Right lobe of liver (tissue), 4 donors: ENCODE results near the gene AFAP1.

Experiments
- POLR2A ChIP-seq: fragments of 450-650 bp; IDR thresholded peaks from one replicate; pipeline ENCODE4 v1.6.1; 2017; ENCODE audit warnings: antibody characterized with exemption, mild to moderate bottlenecking
- TF ChIP-seq, protein P1 (sequence below), 4 donors: fragments of 200-600 bp in 3 of 4; fragments of 450-650 bp in 1 of 4; IDR thresholded peaks; one replicate each; pipeline versions ENCODE4 v1.5.1 to v1.8.0; 2016 to 2022; ENCODE audit warnings: antibody characterized with exemption in 4 of 4, mild to moderate bottlenecking in 2 of 4
- donor health status: DM: no; HTN: no; CAD: no.
- donor health status: DM: no; HTN: no; CAD: no.
- donor health status: DM: no; HTN: yes; CAD: no.

DNA sequence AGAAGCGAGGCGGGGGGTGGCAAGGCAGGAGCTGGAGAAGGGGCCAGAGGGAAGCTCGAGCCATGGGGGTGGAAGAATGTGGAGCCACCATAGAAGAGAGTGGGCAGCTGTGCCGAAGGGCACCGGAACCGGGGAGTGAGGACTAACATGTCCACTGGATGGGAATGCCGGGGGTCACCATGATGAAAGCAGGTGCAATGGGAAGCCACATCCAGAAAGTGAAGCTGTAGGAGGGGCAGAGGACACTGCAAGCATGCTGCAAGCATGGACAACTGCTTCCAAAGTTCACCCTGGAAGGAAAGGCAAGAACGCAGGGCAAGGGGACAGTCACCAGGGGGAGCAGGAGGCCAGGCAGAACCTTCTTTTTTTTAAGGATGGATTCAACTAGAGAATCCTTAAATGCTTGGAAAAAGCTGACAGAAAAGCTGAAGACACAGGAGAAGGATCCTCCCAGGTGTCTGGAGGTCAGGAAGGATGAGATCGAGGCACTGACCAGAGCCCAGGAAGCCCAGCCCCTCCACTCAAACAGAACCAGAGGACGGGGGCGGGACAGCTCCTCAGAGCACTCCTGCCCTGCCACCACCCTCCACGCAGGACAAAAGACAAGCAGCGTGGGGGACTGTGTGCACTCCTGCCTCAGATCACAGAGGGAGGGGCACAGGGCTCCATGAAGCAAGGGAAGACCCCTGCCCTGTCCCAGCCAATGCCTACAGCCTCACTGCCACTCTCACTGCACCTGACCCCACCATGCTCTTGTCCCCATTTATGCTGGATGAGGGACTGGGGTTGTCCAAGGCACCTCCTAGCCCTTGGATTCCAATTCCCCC is 169.2 kb downstream of the AFAP1 start:
- TF ChIP-seq POLR2A: no peak
- TF ChIP-seq, protein P1, sequence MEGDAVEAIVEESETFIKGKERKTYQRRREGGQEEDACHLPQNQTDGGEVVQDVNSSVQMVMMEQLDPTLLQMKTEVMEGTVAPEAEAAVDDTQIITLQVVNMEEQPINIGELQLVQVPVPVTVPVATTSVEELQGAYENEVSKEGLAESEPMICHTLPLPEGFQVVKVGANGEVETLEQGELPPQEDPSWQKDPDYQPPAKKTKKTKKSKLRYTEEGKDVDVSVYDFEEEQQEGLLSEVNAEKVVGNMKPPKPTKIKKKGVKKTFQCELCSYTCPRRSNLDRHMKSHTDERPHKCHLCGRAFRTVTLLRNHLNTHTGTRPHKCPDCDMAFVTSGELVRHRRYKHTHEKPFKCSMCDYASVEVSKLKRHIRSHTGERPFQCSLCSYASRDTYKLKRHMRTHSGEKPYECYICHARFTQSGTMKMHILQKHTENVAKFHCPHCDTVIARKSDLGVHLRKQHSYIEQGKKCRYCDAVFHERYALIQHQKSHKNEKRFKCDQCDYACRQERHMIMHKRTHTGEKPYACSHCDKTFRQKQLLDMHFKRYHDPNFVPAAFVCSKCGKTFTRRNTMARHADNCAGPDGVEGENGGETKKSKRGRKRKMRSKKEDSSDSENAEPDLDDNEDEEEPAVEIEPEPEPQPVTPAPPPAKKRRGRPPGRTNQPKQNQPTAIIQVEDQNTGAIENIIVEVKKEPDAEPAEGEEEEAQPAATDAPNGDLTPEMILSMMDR (IDR thresholded peaks at IDR 0.05): peak; percentile 13 to 41 (median 25)
